H9 (cell line): Measurements from ENCODE around the gene FYN. TPM values are rescaled to one million over a fixed set of nuclear protein-coding genes. Genes with fewer than 3 reads are reported as not detected.

Experiments used
- DNase-seq: peaks from one replicate; pipeline ENCODE4 v3.0.0-alpha.2; 2017
- H2AFZ ChIP-seq: one replicate; pipeline ENCODE4 v1.6.1; 2013; ENCODE audit warnings: mild to moderate bottlenecking, low read length, control low read depth, moderate library complexity
- H2AK5ac ChIP-seq: 2 replicates; pipeline ENCODE4 v1.6.1; 2013; ENCODE audit warnings: low read length, control low read depth, mixed read lengths; ENCODE audit not compliant: insufficient read length
- H2BK120ac ChIP-seq: one replicate; pipeline ENCODE4 v1.6.1; 2013; ENCODE audit warnings: low read depth, mild to moderate bottlenecking, low read length, control low read depth, inconsistent platforms; ENCODE audit not compliant: poor library complexity, severe bottlenecking
- H2BK12ac ChIP-seq: 2 replicates; pipeline ENCODE4 v1.6.1; 2013; ENCODE audit warnings: low read length, control low read depth, mixed read lengths, low read depth; ENCODE audit not compliant: insufficient read length
- H2BK15ac ChIP-seq: 2 replicates; pipeline ENCODE4 v1.6.1; 2013; ENCODE audit warnings: low read depth, low read length, control low read depth
- H2BK20ac ChIP-seq: one replicate; pipeline ENCODE4 v1.6.1; 2013; ENCODE audit warnings: low read depth, mild to moderate bottlenecking, low read length, control low read depth, inconsistent platforms; ENCODE audit not compliant: poor library complexity, severe bottlenecking
- H2BK5ac ChIP-seq: 2 replicates; pipeline ENCODE4 v1.6.1; 2013; ENCODE audit warnings: low read length, control low read depth, mixed read lengths; ENCODE audit not compliant: insufficient read length
- H3K14ac ChIP-seq: 2 replicates; pipeline ENCODE4 v1.6.1; 2013; ENCODE audit warnings: low read length, control low read depth; ENCODE audit not compliant: insufficient read depth
- H3K18ac ChIP-seq: 2 replicates; pipeline ENCODE4 v1.6.1; 2013; ENCODE audit warnings: low read depth, mild to moderate bottlenecking, mixed read lengths, low read length, control low read depth; ENCODE audit not compliant: insufficient read length
- H3K23ac ChIP-seq: 2 replicates; pipeline ENCODE4 v1.6.1; 2013; ENCODE audit warnings: low read length, control low read depth, mixed read lengths, low read depth; ENCODE audit not compliant: insufficient read length
- H3K23me2 ChIP-seq: 2 replicates; pipeline ENCODE4 v1.6.1; 2013; ENCODE audit warnings: low read depth, mild to moderate bottlenecking, mixed read lengths, low read length, control low read depth; ENCODE audit not compliant: insufficient read length, poor library complexity, severe bottlenecking
- H3K27ac ChIP-seq: 2 replicates; pipeline ENCODE4 v1.5.1; 2013; ENCODE audit warnings: low read length, control low read depth, mixed read lengths, low read depth; ENCODE audit not compliant: insufficient read length
- H3K27me3 ChIP-seq: 2 replicates; pipeline ENCODE4 v1.6.1; 2013; ENCODE audit warnings: low read length, control low read depth, inconsistent platforms; ENCODE audit not compliant: insufficient read depth
- H3K4ac ChIP-seq: 2 replicates; pipeline ENCODE4 v1.6.1; 2013; ENCODE audit warnings: low read depth, mild to moderate bottlenecking, control low read depth, inconsistent platforms, low read length, moderate library complexity
- H3K4me1 ChIP-seq: 2 replicates; pipeline ENCODE4 v1.6.1; 2013; ENCODE audit warnings: low read length, control low read depth, inconsistent platforms; ENCODE audit not compliant: insufficient read depth
- H3K4me2 ChIP-seq: 2 replicates; pipeline ENCODE4 v1.6.1; 2013; ENCODE audit warnings: low read length, control low read depth, mixed read lengths; ENCODE audit not compliant: insufficient read length, insufficient read depth
- H3K56ac ChIP-seq: 2 replicates; pipeline ENCODE4 v1.6.1; 2013; ENCODE audit warnings: low read depth, mild to moderate bottlenecking, mixed read lengths, low read length, control low read depth; ENCODE audit not compliant: insufficient read length
- H3K79me1 ChIP-seq: 2 replicates; pipeline ENCODE4 v1.6.1; 2013; ENCODE audit warnings: low read depth, mild to moderate bottlenecking, moderate library complexity, low read length, control low read depth, inconsistent platforms; ENCODE audit not compliant: insufficient read depth, poor library complexity, severe bottlenecking
- H3K79me2 ChIP-seq: 2 replicates; pipeline ENCODE4 v1.6.1; 2013; ENCODE audit warnings: low read length, control low read depth, inconsistent platforms; ENCODE audit not compliant: insufficient read depth
- H3K9ac ChIP-seq: 2 replicates; pipeline ENCODE4 v1.6.1; 2013; ENCODE audit warnings: low read length, control low read depth, mixed read lengths; ENCODE audit not compliant: insufficient read length; ENCODE audit errors: extremely low read depth
- H3K9me3 ChIP-seq: one replicate; pipeline ENCODE4 v1.6.1; 2013; ENCODE audit warnings: low read depth, low read length, inconsistent platforms; ENCODE audit not compliant: control insufficient read depth
- H3T11ph ChIP-seq: one replicate; pipeline ENCODE4 v1.6.1; 2013; ENCODE audit warnings: mild to moderate bottlenecking, low read length, control low read depth, inconsistent platforms
- H4K20me1 ChIP-seq: one replicate; pipeline ENCODE4 v1.6.1; 2013; ENCODE audit not compliant: control insufficient read depth, insufficient read length, insufficient read depth
- H4K5ac ChIP-seq: 2 replicates; pipeline ENCODE4 v1.6.1; 2013; ENCODE audit warnings: low read depth, mild to moderate bottlenecking, mixed read lengths, low read length, control low read depth; ENCODE audit not compliant: insufficient read length
- H4K8ac ChIP-seq: replicated peaks from 2 replicates; pipeline ENCODE4 v1.6.1; 2013; ENCODE audit warnings: low read length, control low read depth, mixed read lengths, low read depth; ENCODE audit not compliant: insufficient read length
- H4K91ac ChIP-seq: 2 replicates; pipeline ENCODE4 v1.6.1; 2013; ENCODE audit warnings: low read depth, mild to moderate bottlenecking, moderate library complexity, mixed read lengths, low read length, control low read depth; ENCODE audit not compliant: insufficient read length
- H3K27ac Mint-ChIP-seq, 3 experiments: 2 replicates in 2 of 3; 3 replicates in 1 of 3; pipeline ENCODE4 v1.8.0; 2020 to 2021; ENCODE audit warnings: mixed read lengths in 3 of 3, mild to moderate bottlenecking in 1 of 3, moderate library complexity in 1 of 3
- H3K27me3 Mint-ChIP-seq: 2 replicates; pipeline ENCODE4 v1.8.0; 2021; ENCODE audit warnings: low read depth, mild to moderate bottlenecking, moderate library complexity, mixed read lengths
- H3K36me3 Mint-ChIP-seq, 3 experiments: 2 replicates in 2 of 3; 3 replicates in 1 of 3; pipeline ENCODE4 v1.8.0; 2020 to 2021; ENCODE audit warnings: low read depth in 3 of 3, mixed read lengths in 3 of 3; ENCODE audit not compliant: insufficient read depth in 1 of 3
- H3K4me1 Mint-ChIP-seq, 2 experiments: 2 replicates each; pipeline ENCODE4 v1.8.0; 2020; ENCODE audit warnings: mixed read lengths in 2 of 2
- H3K4me3 Mint-ChIP-seq, 2 experiments: 2 replicates in 1 of 2; 3 replicates in 1 of 2; pipeline ENCODE4 v1.8.0; 2020 to 2021; ENCODE audit warnings: mild to moderate bottlenecking in 2 of 2, mixed read lengths in 2 of 2, moderate library complexity in 1 of 2
- H3K9me3 Mint-ChIP-seq, 2 experiments: 2 replicates in 1 of 2; 3 replicates in 1 of 2; pipeline ENCODE4 v1.8.0; 2020; ENCODE audit warnings: mild to moderate bottlenecking in 2 of 2, mixed read lengths in 2 of 2, moderate library complexity in 1 of 2
- CTCF ChIP-seq: fragments of 200-600 bp; sonication (generic); conservative IDR thresholded peaks from 3 replicates; pipeline ENCODE4 v1.8.0; 2021; ENCODE audit warnings: antibody characterized with exemption, mild to moderate bottlenecking
- WGBS: extraction: QIAGEN DNeasy Blood & Tissue Kit; methylation state at CpG from one replicate; pipeline ENCODE4 v1.1.7; 2013; ENCODE audit warnings: missing lambda C conversion rate, low lambda C conversion rate, mixed read lengths; ENCODE audit not compliant: insufficient read length; ENCODE audit errors: extremely low coverage; 5-methylcytosine and 5-hydroxymethylcytosine counted together
- total RNA-seq: library from RNA; stranded (reverse); gene quantifications from 2 replicates; pipeline ENCODE4 v1.2.1, GENCODE V29; 2021

Gene FYN
- total RNA-seq, 1 experiment from 2014 or later = 64.8 TPM

GRCh38 chr6:111806165-111806547, 67.1 kb downstream of the FYN start:
- Histone ChIP-seq H2AFZ (no peak overlapping the region), H2BK5ac (no peak overlapping the region), H2BK20ac (no peak overlapping the region), H3K27ac (no peak overlapping the region), H3K4ac (no peak overlapping the region), H3K14ac (no peak overlapping the region), H2BK12ac (no peak overlapping the region), H3K9ac (no peak overlapping the region), H3K79me2 (no peaks in the 10 kb centered on the region), H3K23me2 (no peaks in the 10 kb centered on the region), H3K4me1 (no peaks in the 10 kb centered on the region), H4K91ac (no peak overlapping the region), H2BK120ac (no peak overlapping the region), H3K79me1 (no peaks in the 10 kb centered on the region), H4K20me1 (no peaks in the 10 kb centered on the region), H4K8ac (no peak overlapping the region), H3K18ac (no peak overlapping the region), H3K9me3 (no peaks in the 10 kb centered on the region), H2BK15ac (no peak overlapping the region), H3K56ac (no peak overlapping the region), H3T11ph (no peak overlapping the region), H3K27me3 (no peaks in the 10 kb centered on the region), H4K5ac (no peak overlapping the region), H3K23ac (no peak overlapping the region), H3K4me2 (no peak overlapping the region), H2AK5ac (no peak overlapping the region)
- no peaks in the 10 kb centered on the region for H3K27me3 Mint-ChIP-seq
- no peak overlapping the region for H3K27ac Mint-ChIP-seq
- no peak for TF ChIP-seq CTCF
- no peak for DNase-seq
- no peaks in the 10 kb centered on the region for H3K9me3 Mint-ChIP-seq
- H3K36me3 Mint-ChIP-seq = no peaks in the 10 kb centered on the region
- H3K4me3 Mint-ChIP-seq = no peak overlapping the region
- no CpG with 5 or more reads among the region's 5 CpGs for WGBS
- peaks cover 12% of the 10 kb centered on the region in 2 experiments; a peak in 2 of 4 replicates for H3K4me1 Mint-ChIP-seq
